HCT116 (cell line): ENCODE measurements around the gene AKAP13. TPM values are rescaled to one million over a fixed set of nuclear protein-coding genes. Genes with fewer than 3 reads are reported as not detected.

ENCODE experiments used
- ATAC-seq: fragments of 200-7000 bp; cut with Tn5 transposase; 2 replicates; pipeline ENCODE4 v1.9.1; 2020; ENCODE audit warnings: mild to moderate bottlenecking, moderate library complexity
- BruUV-seq: library from RNA; stranded (reverse); fragments of 400-500 nt; replicated peaks from 2 replicates; lab custom pipeline; 2021; lab: Mats Ljungman, UMichigan
- CTCF ChIA-PET: fragments of 300-600 bp; sonication (Branson Sonifier 250); formaldehyde crosslinking; loops from one replicate; lab custom pipeline; 2021; ENCODE audit warnings: antibody characterized with exemption; lab: Charles Lee
- POLR2A ChIA-PET: fragments of 300-600, 350-600 bp; sonication (Branson Sonifier 250); formaldehyde crosslinking; loops from one replicate; lab custom pipeline; 2021; ENCODE audit warnings: antibody characterized with exemption; lab: Charles Lee
- RAD21 ChIA-PET, 2 experiments: fragments of 300-600 bp; sonication (Branson Sonifier 250); formaldehyde crosslinking; loops; one replicate each; lab custom pipeline; 2023; ENCODE audit warnings: low total read pairs in 2 of 2; ENCODE audit not compliant: uncharacterized antibody in 2 of 2, unreplicated experiment in 2 of 2, low non-redundant PET in 1 of 2; lab: Charles Lee
- DNase-seq: peaks from one replicate; pipeline ENCODE4 v3.0.0-alpha.2; 2010; ENCODE audit warnings: low read depth, low spot score
- H2AFZ ChIP-seq: fragments of 200-600 bp; shearing (Covaris generic), sonication (generic); 2 replicates; pipeline ENCODE4 v1.6.1; 2017; ENCODE audit warnings: low read depth, mixed run types, mixed read lengths, antibody characterized with exemption, low read length; ENCODE audit not compliant: poor library complexity, severe bottlenecking
- H3K27ac ChIP-seq: 2 replicates; pipeline ENCODE4 v1.5.1; 2012; ENCODE audit warnings: low read depth, low read length
- H3K27me3 ChIP-seq: fragments of 200-600 bp; sonication (generic); 2 replicates; pipeline ENCODE4 v1.6.1; 2016; ENCODE audit warnings: mixed run types, low read length, mixed read lengths; ENCODE audit not compliant: insufficient read depth
- H3K36me3 ChIP-seq, 2 experiments: fragments of 200-500 bp in 1 of 2; fragments of 200-600 bp in 1 of 2; sonication (Bioruptor generic) in 1 of 2; sonication (generic) in 1 of 2; 2 replicates each; pipeline versions ENCODE4 v1.5.1 to v1.6.1; 2014 to 2016; ENCODE audit warnings: low read length in 2 of 2, inconsistent platforms in 1 of 2, mixed read lengths in 1 of 2, mixed run types in 1 of 2; ENCODE audit not compliant: insufficient read depth in 2 of 2, control insufficient read depth in 1 of 2
- H3K4me1 ChIP-seq, 2 experiments: fragments of 200-600 bp in 1 of 2; sonication (generic) in 1 of 2; 2 replicates each; pipeline versions ENCODE4 v1.5.1 to v1.6.1; 2012 to 2017; ENCODE audit warnings: low read length in 2 of 2, inconsistent platforms in 1 of 2, mild to moderate bottlenecking in 1 of 2, mixed read lengths in 1 of 2, mixed run types in 1 of 2, moderate library complexity in 1 of 2; ENCODE audit not compliant: insufficient read depth in 2 of 2, control insufficient read depth in 1 of 2
- H3K4me2 ChIP-seq: fragments of 200-600 bp; sonication (generic); 2 replicates; pipeline ENCODE4 v1.6.1; 2017; ENCODE audit warnings: mixed run types, low read length, mixed read lengths
- H3K4me3 ChIP-seq, 2 experiments: fragments of 200-600 bp in 1 of 2; sonication (generic) in 1 of 2; replicated peaks in 1 of 2; 2 replicates each; pipeline ENCODE4 v1.5.1; 2011 to 2016; ENCODE audit warnings: low read length in 2 of 2, control low read depth in 1 of 2, low read depth in 1 of 2, mild to moderate bottlenecking in 1 of 2, mixed read lengths in 1 of 2, mixed run types in 1 of 2
- H3K79me2 ChIP-seq: fragments of 200-600 bp; sonication (generic); 2 replicates; pipeline ENCODE4 v1.6.1; 2017; ENCODE audit warnings: mild to moderate bottlenecking, mixed run types, low read length, moderate library complexity, mixed read lengths; ENCODE audit not compliant: insufficient read depth
- H3K9ac ChIP-seq: fragments of 200-600 bp; sonication (generic); 2 replicates; pipeline ENCODE4 v1.6.1; 2016; ENCODE audit warnings: low read length, mixed read lengths
- H3K9me2 ChIP-seq: fragments of 200-600 bp; sonication (generic), shearing (Covaris generic); 2 replicates; pipeline ENCODE4 v1.6.1; 2017; ENCODE audit warnings: mixed run types, mild to moderate bottlenecking, moderate library complexity; ENCODE audit not compliant: insufficient read depth
- H3K9me3 ChIP-seq, 2 experiments: fragments of 200-500 bp in 1 of 2; fragments of 200-600 bp in 1 of 2; sonication (Bioruptor generic) in 1 of 2; sonication (generic) in 1 of 2; 2 replicates each; pipeline ENCODE4 v1.6.1; 2014 to 2017; ENCODE audit warnings: low read length in 2 of 2, mixed read lengths in 2 of 2, inconsistent platforms in 1 of 2, low read depth in 1 of 2, mild to moderate bottlenecking in 1 of 2, mixed run types in 1 of 2, moderate library complexity in 1 of 2; ENCODE audit not compliant: control insufficient read depth in 1 of 2, insufficient read depth in 1 of 2
- H4K20me1 ChIP-seq: fragments of 200-600 bp; sonication (generic), shearing (Covaris generic); 2 replicates; pipeline ENCODE4 v1.6.1; 2017; ENCODE audit warnings: mixed run types, mild to moderate bottlenecking, moderate library complexity; ENCODE audit not compliant: insufficient read depth
- ATF3 ChIP-seq: IDR thresholded peaks from 2 replicates; pipeline ENCODE4 v1.6.1; 2012
- CTCF ChIP-seq, 3 experiments: fragments of 200-600 bp in 1 of 3; sonication (generic) in 1 of 3; IDR thresholded peaks in 2 of 3; conservative IDR thresholded peaks in 1 of 3; 2 replicates each; pipeline ENCODE4 v1.5.1; 2012 to 2017; ENCODE audit warnings: low read depth in 2 of 3, low read length in 2 of 3, antibody characterized with exemption in 1 of 3, borderline replicate concordance in 1 of 3, control low read depth in 1 of 3, mild to moderate bottlenecking in 1 of 3, mixed read lengths in 1 of 3, mixed run types in 1 of 3, moderate library complexity in 1 of 3; ENCODE audit not compliant: insufficient read depth in 1 of 3
- EZH2phosphoT487 ChIP-seq: fragments of 200-600 bp; IDR thresholded peaks from 2 replicates; pipeline ENCODE4 v1.6.1; 2018; ENCODE audit warnings: antibody characterized with exemption, borderline replicate concordance
- FOSL1 ChIP-seq: IDR thresholded peaks from 2 replicates; pipeline ENCODE4 v1.6.1; 2012; ENCODE audit warnings: low read depth
- JUND ChIP-seq: IDR thresholded peaks from 2 replicates; pipeline ENCODE4 v1.6.1; 2012
- POLR2A ChIP-seq: IDR thresholded peaks from 2 replicates; pipeline ENCODE4 v1.7.0; 2011; ENCODE audit warnings: borderline replicate concordance; ENCODE audit not compliant: insufficient read depth, insufficient read length; ENCODE audit errors: extremely low read depth
- POLR2AphosphoS5 ChIP-seq: IDR thresholded peaks from 2 replicates; pipeline ENCODE4 v1.6.1; 2011; ENCODE audit warnings: mild to moderate bottlenecking, low read depth, low read length, moderate library complexity
- RAD21 ChIP-seq: IDR thresholded peaks from 2 replicates; pipeline ENCODE4 v1.6.1; 2012; ENCODE audit warnings: low read depth, mild to moderate bottlenecking
- REST ChIP-seq: IDR thresholded peaks from 2 replicates; pipeline ENCODE4 v1.6.1; 2012; ENCODE audit warnings: low read depth
- SRF ChIP-seq: IDR thresholded peaks from 2 replicates; pipeline ENCODE4 v1.6.1; 2012; ENCODE audit warnings: low read depth
- TCF7L2 ChIP-seq: IDR thresholded peaks from 2 replicates; pipeline ENCODE4 v1.7.0; 2011; ENCODE audit warnings: borderline replicate concordance, inconsistent platforms; ENCODE audit not compliant: insufficient read depth, insufficient read length; ENCODE audit errors: extremely low read depth
- YY1 ChIP-seq: IDR thresholded peaks from 2 replicates; pipeline ENCODE4 v1.6.1; 2011; ENCODE audit warnings: low read length, low read depth, moderate library complexity, mild to moderate bottlenecking; ENCODE audit not compliant: insufficient replicate concordance; ENCODE audit errors: extremely low read depth
- ZFX ChIP-seq: fragments of 450-650 bp; IDR thresholded peaks from 2 replicates; pipeline ENCODE4 v1.6.1; 2017
- ZNF274 ChIP-seq: fragments of 200-500 bp; sonication (Bioruptor generic); IDR thresholded peaks from 2 replicates; pipeline ENCODE4 v1.6.1; 2014; ENCODE audit warnings: mild to moderate bottlenecking, low read depth, low read length, inconsistent platforms
- intact Hi-C: fragments of 100-400 bp; cut with micrococcal nuclease; formaldehyde crosslinking; loops from 2 replicates; pipeline ENCODE4 v1.10.0; 2022
- total RNA-seq: library from RNA; stranded (reverse); gene quantifications from one replicate; pipeline ENCODE4 v1.2.1, GENCODE V29; 2021; ENCODE audit not compliant: unreplicated experiment

Gene AKAP13
- total RNA-seq, 1 experiment from 2014 or later = 43.1 TPM

GRCh38 chr15:85475317-85475701 is 94.9 kb downstream of the AKAP13 start (continued):
- TF ChIP-seq REST (no peak), CTCF (IDR thresholded peaks at IDR 0.05 in 2 of 3, conservative IDR thresholded peaks at IDR 0.05 in 1 of 3; ENCODE audit: borderline replicate concordance in 1 of 3, insufficient read depth in 1 of 3, low read depth in 2 of 3, low read length in 2 of 3) (no peak), YY1 (no peak)

- ChIA-PET RAD21 (no interaction called here), POLR2A (no interaction called here), CTCF (interaction anchor here (2.6 kb wide), 1 partner anchor 10 kb away, joined by 9 read pairs; no protein-coding TSS in a partner anchor)
- no peak for DNase-seq
- BruUV-seq = no TSS peak
- Histone ChIP-seq H3K9ac (no peak overlapping the region), H3K79me2 (peaks cover 65% of the 10 kb centered on the region), H3K4me2 (no peak overlapping the region), H3K4me3 (no peak overlapping the region), H3K36me3 (no peaks in the 10 kb centered on the region), H3K4me1 (peaks cover 24 to 59% of the 10 kb centered on the region in 2 experiments), H3K27ac (no peak overlapping the region), H3K27me3 (no peaks in the 10 kb centered on the region), H2AFZ (no peak overlapping the region), H3K9me2 (no peaks in the 10 kb centered on the region), H3K9me3 (no peaks in the 10 kb centered on the region), H4K20me1 (no peaks in the 10 kb centered on the region; the same call in 1 of the 2 replicates)
- intact Hi-C loops = no loop called here
- ATAC-seq = no peak
- no peak for TF ChIP-seq FOSL1
- TF ChIP-seq ZFX = no peak
- TF ChIP-seq TCF7L2 = no peak
- no peak for TF ChIP-seq YY1
- no peak for TF ChIP-seq RAD21
- TF ChIP-seq POLR2A = no peak
- TF ChIP-seq EZH2phosphoT487 = no peak
- TF ChIP-seq ZNF274 = no peak
- no peak for TF ChIP-seq JUND
- no peak for TF ChIP-seq POLR2AphosphoS5
- no peak for TF ChIP-seq ATF3
- no peak for TF ChIP-seq SRF
Observed at GRCh38 chr15:85475711-85476110, 95.3 kb downstream of the AKAP13 start.
